GM21529 (cell line): ENCODE results near the gene CSF3R.

Source experiments
- ATAC-seq: cut with Tn5 transposase; IDR thresholded peaks from one replicate; pipeline ENCODE4 v1.9.1; 2021; ENCODE audit not compliant: unreplicated experiment

Gene CSF3R

GRCh38 chr1:36482724-36483388 lies at the start of gene CSF3R:
CSF3R (minus strand) TSS chr1:36482913; CDS start chr1:36479496, 3,417 bp downstream.
- ATAC-seq = no peak

GRCh38 chr1:36531833-36532232 lies 49.1 kb upstream of the CSF3R start:
- ATAC-seq = no peak

- ATAC-seq = no peak
Observed at GRCh38 chr1:36530791-36531190, 48.1 kb upstream of the CSF3R start.

GRCh38 chr1:36530261-36530660 lies 47.5 kb upstream of the CSF3R start:
- ATAC-seq = no peak

GRCh38 chr1:36529769-36530260 lies 47.1 kb upstream of the CSF3R start:
- no peak for ATAC-seq

- ATAC-seq = no peak
Observed at GRCh38 chr1:36528361-36529349, 45.9 kb upstream of the CSF3R start.

- no peak for ATAC-seq
Observed at GRCh38 chr1:36525166-36525565, 42.5 kb upstream of the CSF3R start.

- no peak for ATAC-seq
Observed at GRCh38 chr1:36524359-36525062, 41.8 kb upstream of the CSF3R start.

GRCh38 chr1:36523850-36524249 lies 41.1 kb upstream of the CSF3R start:
- ATAC-seq = no peak

GRCh38 chr1:36523230-36523495 lies 40.5 kb upstream of the CSF3R start:
- no peak for ATAC-seq

GRCh38 chr1:36522461-36523229 lies 39.9 kb upstream of the CSF3R start:
- no peak for ATAC-seq

- no peak for ATAC-seq
Observed at GRCh38 chr1:36522021-36522420, 39.3 kb upstream of the CSF3R start.

GRCh38 chr1:36520771-36521420 lies 38.2 kb upstream of the CSF3R start:
- ATAC-seq = no peak

GRCh38 chr1:36520056-36520455 lies 37.3 kb upstream of the CSF3R start:
- no peak for ATAC-seq

- ATAC-seq = no peak
Observed at GRCh38 chr1:36517011-36517771, 34.5 kb upstream of the CSF3R start.

GRCh38 chr1:36516372-36517010 lies 33.8 kb upstream of the CSF3R start:
- ATAC-seq = no peak

- no peak for ATAC-seq
Observed at GRCh38 chr1:36515315-36516138, 32.8 kb upstream of the CSF3R start.

- ATAC-seq = no peak
Observed at GRCh38 chr1:36514501-36514900, 31.8 kb upstream of the CSF3R start.
